ENCODE data around the gene APOA1. TPM values are rescaled to one million over a fixed set of nuclear protein-coding genes. Genes with fewer than 3 reads are reported as not detected.

The APOA1 gene
- total RNA-seq, 1 donor from 2014 or later, result 5.4 TPM

GRCh38 chr11:116862185-116862584 is 24.8 kb upstream of the APOA1 start:
- intact Hi-C loops (cut with DNase I), result no loop called here

GRCh38 chr11:116861539-116861938 is 24.1 kb upstream of the APOA1 start:
- no peak for ATAC-seq
- intact Hi-C loops (cut with DNase I), result no loop called here
- DNase-seq (ENCODE audit: missing footprints), result no peak

More at GRCh38 chr11:116862185-116862584, 24.8 kb upstream of the APOA1 start:
- DNase-seq (ENCODE audit: missing footprints) (no peak), ATAC-seq (no peak)

- ATAC-seq (no peak), DNase-seq (ENCODE audit: missing footprints) (no peak)
- intact Hi-C loops (cut with DNase I), result no loop called here
These were observed 22.9 kb upstream of the APOA1 start for GRCh38 chr11:116860303-116860702.

- ATAC-seq, result no peak
- no peak for DNase-seq (ENCODE audit: missing footprints)
- intact Hi-C loops (cut with DNase I), result no loop called here
These were observed 21.8 kb upstream of the APOA1 start for GRCh38 chr11:116859175-116859574.

GRCh38 chr11:116857936-116858335 is 20.5 kb upstream of the APOA1 start:
- DNase-seq (ENCODE audit: missing footprints) (peak; percentile 44), ATAC-seq (no peak)
- intact Hi-C loops (cut with DNase I), result no loop called here

DNA sequence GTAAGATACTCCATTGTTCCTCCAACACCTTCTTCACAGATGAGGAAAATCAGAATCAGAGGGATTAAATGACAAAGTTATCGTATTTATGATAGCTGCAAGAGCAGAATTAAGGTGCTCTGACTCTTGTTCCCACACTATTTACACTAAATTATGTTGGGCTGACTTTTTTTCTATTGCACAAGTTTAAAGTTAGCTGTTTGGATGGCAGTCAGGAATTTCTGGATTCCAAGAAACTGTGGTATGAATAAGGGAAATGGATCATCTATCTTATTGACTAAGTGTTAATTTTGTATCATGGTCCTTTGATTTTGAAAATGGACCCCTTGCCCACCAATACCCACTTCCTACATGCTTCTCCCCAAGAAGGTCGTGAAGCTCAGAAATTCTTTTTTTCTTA is 19.9 kb upstream of the APOA1 start:
- ATAC-seq, result no peak
- DNase-seq (ENCODE audit: missing footprints), result no peak
- intact Hi-C loops (cut with DNase I), result no loop called here

GRCh38 chr11:116856423-116856822 is 19.0 kb upstream of the APOA1 start:
- DNase-seq (ENCODE audit: missing footprints), result no peak
- intact Hi-C loops (cut with DNase I), result no loop called here
- ATAC-seq, result no peak

GRCh38 chr11:116855413-116855812 is 18.0 kb upstream of the APOA1 start:
- intact Hi-C loops (cut with DNase I), result no loop called here
- ATAC-seq, result no peak
- DNase-seq (ENCODE audit: missing footprints), result no peak

GRCh38 chr11:116853461-116854073 is 16.1 kb upstream of the APOA1 start:
- no peak for DNase-seq (ENCODE audit: missing footprints)
- no peak for ATAC-seq
- intact Hi-C loops (cut with DNase I), result no loop called here

DNA sequence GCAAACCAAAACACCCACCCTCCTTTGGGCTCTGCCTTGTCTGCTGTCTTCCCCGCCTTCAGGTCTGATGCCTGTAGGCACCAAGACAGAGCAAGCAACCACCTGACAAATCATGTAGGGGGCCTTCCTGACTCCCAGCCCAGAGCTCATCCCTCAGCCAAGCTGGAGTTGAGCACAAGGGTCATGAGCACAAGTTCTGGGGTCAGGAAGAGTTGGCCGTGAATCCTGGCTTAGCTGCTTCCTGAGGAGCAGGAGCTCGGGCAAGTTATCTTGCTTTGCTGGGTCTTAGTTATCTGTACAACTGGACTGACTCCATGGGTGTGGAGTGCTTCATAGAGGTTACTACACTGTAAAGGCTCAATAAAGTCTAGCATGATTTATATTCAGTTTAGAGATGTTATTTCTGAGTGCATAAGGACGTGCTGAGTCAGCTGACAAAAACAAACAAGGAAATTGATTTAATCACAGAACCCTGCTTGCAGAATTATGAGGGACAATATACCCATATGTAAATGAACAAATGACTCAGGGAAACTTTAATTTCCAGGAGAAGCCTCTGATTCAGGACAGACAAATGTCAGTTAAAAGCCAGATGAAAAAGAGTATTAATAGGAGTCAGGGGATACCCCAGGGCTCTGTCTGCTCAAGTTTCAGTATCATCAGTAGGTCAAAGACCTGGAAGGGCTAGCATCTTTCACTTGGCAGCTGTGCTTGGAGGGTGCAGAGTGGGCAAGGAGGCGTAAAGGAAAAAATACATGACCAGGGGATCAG is 15.0 kb upstream of the APOA1 start:
- DNase-seq (ENCODE audit: missing footprints), result no peak
- ATAC-seq, result no peak
- intact Hi-C loops (cut with DNase I), result no loop called here

GRCh38 chr11:116851626-116852025 is 14.2 kb upstream of the APOA1 start:
- ATAC-seq (no peak), DNase-seq (ENCODE audit: missing footprints) (no peak)
- intact Hi-C loops (cut with DNase I), result no loop called here

DNA sequence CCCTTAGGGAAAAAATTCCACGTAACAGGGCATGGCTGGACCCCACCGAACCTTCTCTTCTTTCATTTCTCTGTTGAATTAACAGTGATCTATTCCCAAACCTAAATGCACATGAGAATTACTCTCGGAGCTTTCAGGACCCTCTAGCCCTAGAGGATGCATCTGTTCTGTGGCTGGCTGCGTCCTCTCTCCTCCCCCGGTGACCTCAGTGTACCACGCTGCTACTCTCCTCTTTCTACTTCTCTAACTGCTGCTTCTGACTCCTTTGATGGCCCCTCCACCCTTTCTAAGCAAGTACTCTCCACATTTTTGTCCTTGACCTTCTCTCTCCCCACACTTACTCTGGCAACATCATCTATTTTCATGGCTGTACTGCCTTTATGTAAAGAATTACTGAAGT is 12.1 kb upstream of the APOA1 start:
- ATAC-seq, result no peak
- intact Hi-C loops (cut with DNase I), result no loop called here
- no peak for DNase-seq (ENCODE audit: missing footprints)

- ATAC-seq, result no peak
- intact Hi-C loops (cut with DNase I), result no loop called here
- DNase-seq (ENCODE audit: missing footprints), result no peak
These were observed 11.6 kb upstream of the APOA1 start for GRCh38 chr11:116849060-116849459.

DNA sequence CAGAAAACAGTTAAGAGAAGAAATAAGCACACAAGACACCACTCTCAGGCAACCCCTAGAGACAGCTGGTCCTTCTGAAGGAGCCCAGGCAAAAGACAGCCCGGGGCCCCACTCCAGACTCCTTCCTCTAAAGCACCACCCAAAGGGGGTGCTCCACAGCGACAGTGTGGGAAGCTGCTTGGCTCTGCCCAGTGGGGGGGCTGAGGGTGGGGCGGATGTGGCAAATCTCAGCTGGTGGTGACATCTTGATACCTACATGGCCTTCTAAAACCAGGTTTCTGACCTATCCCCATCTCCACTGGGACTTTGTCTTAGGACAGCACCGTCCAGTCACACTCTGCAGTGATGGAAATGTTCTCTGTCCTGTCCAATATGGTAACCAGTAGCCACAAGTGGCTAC is 10.2 kb upstream of the APOA1 start:
- no peak for ATAC-seq
- intact Hi-C loops (cut with DNase I), result no loop called here
- no peak for DNase-seq (ENCODE audit: missing footprints)

- ATAC-seq (no peak), DNase-seq (ENCODE audit: missing footprints) (no peak)
- intact Hi-C loops (cut with DNase I), result no loop called here
These were observed 7.3 kb upstream of the APOA1 start for GRCh38 chr11:116844722-116845121.

GRCh38 chr11:116843661-116844060 is 6.2 kb upstream of the APOA1 start:
- intact Hi-C loops (cut with DNase I), result no loop called here

GRCh38 chr11:116842909-116843308 is 5.5 kb upstream of the APOA1 start:
- no peak for DNase-seq (ENCODE audit: missing footprints)
- no peak for ATAC-seq

More at GRCh38 chr11:116843661-116844060, 6.2 kb upstream of the APOA1 start:
- ATAC-seq, result no peak
- DNase-seq (ENCODE audit: missing footprints), result no peak

DNA sequence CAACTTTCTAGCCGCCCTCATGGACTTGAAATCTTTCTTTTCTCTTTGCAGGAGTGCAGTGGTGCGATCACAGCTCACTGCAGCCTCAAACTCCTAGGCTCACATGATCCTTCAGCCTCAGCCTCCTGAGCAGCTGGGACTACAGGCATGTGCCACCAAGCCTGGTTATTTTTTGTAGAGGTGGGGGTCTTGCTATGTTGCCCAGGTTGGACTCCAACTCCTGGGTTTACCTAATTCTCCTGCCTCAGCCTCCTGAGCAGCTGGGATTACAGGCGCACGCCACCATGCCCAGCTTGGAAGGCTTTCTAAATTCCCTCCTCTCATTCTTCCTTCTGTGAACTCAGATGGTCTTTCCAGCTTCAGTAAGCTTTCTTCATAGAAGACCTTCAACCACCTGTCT is 4.7 kb upstream of the APOA1 start:
- DNase-seq (ENCODE audit: missing footprints) (no peak), ATAC-seq (no peak)
- intact Hi-C loops (cut with DNase I), result no loop called here

More at GRCh38 chr11:116842909-116843308, 5.5 kb upstream of the APOA1 start:
- intact Hi-C loops (cut with DNase I), result no loop called here

DNA sequence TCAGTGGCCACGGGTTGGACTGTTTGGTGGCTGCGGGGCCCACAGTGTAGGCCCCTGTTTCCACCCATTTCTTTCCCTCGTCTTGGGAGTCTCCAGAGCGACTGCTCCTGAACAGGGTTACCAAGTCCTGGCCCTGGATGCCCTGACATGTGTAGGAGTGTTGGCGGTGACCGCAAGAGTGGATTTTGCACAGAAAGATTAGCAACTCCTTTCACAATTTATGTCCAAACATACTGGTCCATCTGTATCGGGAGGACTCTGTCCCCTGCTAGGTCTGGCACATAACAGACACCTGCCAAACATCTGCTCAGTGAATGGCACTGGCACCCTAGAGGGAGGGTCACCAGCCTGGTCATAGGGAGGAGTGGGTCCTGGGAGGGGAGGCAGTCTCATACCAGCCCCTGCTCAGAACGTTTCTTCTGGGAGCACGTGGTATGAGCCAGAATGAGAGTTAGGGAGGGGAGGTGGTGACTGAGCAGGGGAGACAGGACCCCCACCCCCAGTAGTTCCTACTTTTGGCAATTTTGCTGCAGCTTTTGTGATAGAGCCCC is 3.4 kb upstream of the APOA1 start:
- DNase-seq (ENCODE audit: missing footprints) (no peak), ATAC-seq (no peak)
- intact Hi-C loops (cut with DNase I), result no loop called here

DNA sequence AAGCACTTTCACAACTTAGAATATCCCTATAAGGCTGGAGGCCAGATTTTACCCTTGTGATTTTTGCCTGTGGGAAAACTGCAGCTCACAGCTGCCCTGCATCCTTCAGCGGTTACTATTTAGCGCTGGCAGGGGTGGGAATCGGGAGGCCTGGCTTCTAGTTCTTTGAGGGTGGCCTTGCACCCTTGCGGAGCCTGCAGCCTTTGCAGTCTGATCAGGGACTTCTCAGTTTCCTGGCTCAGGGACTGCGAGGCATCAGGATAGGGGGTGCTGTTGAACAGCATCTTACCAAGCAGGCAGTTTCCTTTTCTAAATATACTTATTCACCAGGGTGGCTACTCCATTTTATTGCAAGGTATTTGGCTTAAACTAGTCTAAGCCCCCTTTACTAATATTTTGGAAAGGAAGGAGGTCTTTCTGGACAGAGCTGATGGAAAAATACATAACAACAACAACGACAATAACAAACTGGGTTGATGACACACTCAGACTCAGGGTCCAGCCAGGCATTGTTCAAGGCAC is 2.9 kb upstream of the APOA1 start:
- ATAC-seq (peak; percentile 11), DNase-seq (ENCODE audit: missing footprints) (no peak)
- intact Hi-C loops (cut with DNase I), result no loop called here
